ENCODE data around the gene PREB.
"Not testable (repeated sequence)": the region's sequence is repeated elsewhere in the genome, so short reads cannot be mapped to it uniquely, and the experiment has no call there.

Gene PREB

GRCh38 chr2:27133905-27134780 lies at the start of gene PREB:
TSS of gene PREB (minus strand) at chr2:27134636. CDS start at chr2:27134421, 215 bp downstream.
- DNase-seq (ENCODE audit: low read depth in 2 of 2), result peak; percentile 98

- DNase-seq (ENCODE audit: low read depth in 2 of 2), result no peak
These were observed 49.7 kb upstream of the PREB start for GRCh38 chr2:27184115-27184514.

GRCh38 chr2:27182346-27182745 lies 47.9 kb upstream of the PREB start:
- DNase-seq (ENCODE audit: low read depth in 2 of 2), result no peak

GRCh38 chr2:27179344-27180000 lies 45.0 kb upstream of the PREB start:
- no peak for DNase-seq (ENCODE audit: low read depth in 2 of 2)

GRCh38 chr2:27178469-27178868 lies 44.0 kb upstream of the PREB start:
- no peak for DNase-seq (ENCODE audit: low read depth in 2 of 2)

GRCh38 chr2:27177441-27178351 lies 43.3 kb upstream of the PREB start:
- DNase-seq (ENCODE audit: low read depth in 2 of 2), result no peak

GRCh38 chr2:27175781-27176180 lies 41.3 kb upstream of the PREB start:
- DNase-seq (ENCODE audit: low read depth in 2 of 2), result not testable (repeated sequence)

GRCh38 chr2:27175330-27175729 lies 40.9 kb upstream of the PREB start:
- DNase-seq (ENCODE audit: low read depth in 2 of 2), result no peak

GRCh38 chr2:27174638-27175037 lies 40.2 kb upstream of the PREB start:
- no peak for DNase-seq (ENCODE audit: low read depth in 2 of 2)

- DNase-seq (ENCODE audit: low read depth in 2 of 2), result no peak
These were observed 37.0 kb upstream of the PREB start for GRCh38 chr2:27171351-27171848.

- DNase-seq (ENCODE audit: low read depth in 2 of 2), result no peak
These were observed 36.3 kb upstream of the PREB start for GRCh38 chr2:27170581-27171337.

- no peak for DNase-seq (ENCODE audit: low read depth in 2 of 2)
These were observed 30.7 kb upstream of the PREB start for GRCh38 chr2:27164960-27165763.

GRCh38 chr2:27162151-27163121 lies 28.0 kb upstream of the PREB start:
- no peak for DNase-seq (ENCODE audit: low read depth in 2 of 2)

GRCh38 chr2:27160191-27160590 lies 25.8 kb upstream of the PREB start:
- no peak for DNase-seq (ENCODE audit: low read depth in 2 of 2)

GRCh38 chr2:27159271-27159670 lies 24.8 kb upstream of the PREB start:
- DNase-seq (ENCODE audit: low read depth in 2 of 2), result no peak

- DNase-seq (ENCODE audit: low read depth in 2 of 2), result no peak
These were observed 24.0 kb upstream of the PREB start for GRCh38 chr2:27158468-27158867.

- no peak for DNase-seq (ENCODE audit: low read depth in 2 of 2)
These were observed 20.7 kb upstream of the PREB start for GRCh38 chr2:27155069-27155520.

- DNase-seq (ENCODE audit: low read depth in 2 of 2), result no peak
These were observed 20.1 kb upstream of the PREB start for GRCh38 chr2:27154488-27154887.

Measured in stimulated activated CD4-positive, alpha-beta T cell treated with anti-CD3 and anti-CD28 coated beads, Interleukin-4, amount 100 ng/mL, for 48 hours (primary cell).